Fibroblast of peridontal ligament (primary cell): ENCODE results near the gene WAC.

Experiments
- DNase-seq: peaks from one replicate; pipeline ENCODE4 v3.0.0-alpha.2; 2010; ENCODE audit errors: extremely low read depth

WAC gene

DNA sequence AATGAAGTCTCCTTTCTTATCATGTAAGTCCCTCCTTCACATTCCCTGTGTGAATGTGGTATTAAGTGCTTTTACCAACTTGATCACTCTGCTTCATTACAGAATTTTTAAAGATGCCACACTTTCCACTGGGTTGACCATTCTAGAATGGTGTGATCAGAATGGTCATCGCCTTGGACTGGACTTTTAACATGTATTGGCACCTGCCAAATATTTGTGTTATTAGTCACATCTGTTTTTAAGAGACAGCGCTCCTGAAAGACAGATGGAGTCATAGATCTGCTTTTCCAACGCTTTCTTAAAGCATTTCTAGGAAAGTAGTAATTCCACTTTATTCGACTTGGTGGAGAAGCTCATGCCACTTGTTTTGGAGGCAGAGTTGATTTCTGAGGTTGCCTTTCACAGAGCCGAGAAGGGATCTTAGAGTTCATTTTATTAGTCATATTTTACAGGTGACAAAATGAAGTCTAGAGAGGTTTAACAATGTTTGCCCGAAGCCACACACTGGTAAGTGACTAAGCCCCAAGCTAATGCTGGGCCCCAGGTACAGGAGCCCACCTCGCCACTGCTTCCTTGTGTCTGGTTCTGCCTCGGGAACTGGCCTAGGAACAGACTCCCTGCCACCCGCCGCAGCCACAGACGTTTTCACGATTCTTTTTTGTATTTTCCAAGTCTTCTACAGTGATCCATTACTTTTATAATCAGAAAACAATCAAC lies 134.0 kb downstream of the WAC start:
- no peak for DNase-seq

DNA sequence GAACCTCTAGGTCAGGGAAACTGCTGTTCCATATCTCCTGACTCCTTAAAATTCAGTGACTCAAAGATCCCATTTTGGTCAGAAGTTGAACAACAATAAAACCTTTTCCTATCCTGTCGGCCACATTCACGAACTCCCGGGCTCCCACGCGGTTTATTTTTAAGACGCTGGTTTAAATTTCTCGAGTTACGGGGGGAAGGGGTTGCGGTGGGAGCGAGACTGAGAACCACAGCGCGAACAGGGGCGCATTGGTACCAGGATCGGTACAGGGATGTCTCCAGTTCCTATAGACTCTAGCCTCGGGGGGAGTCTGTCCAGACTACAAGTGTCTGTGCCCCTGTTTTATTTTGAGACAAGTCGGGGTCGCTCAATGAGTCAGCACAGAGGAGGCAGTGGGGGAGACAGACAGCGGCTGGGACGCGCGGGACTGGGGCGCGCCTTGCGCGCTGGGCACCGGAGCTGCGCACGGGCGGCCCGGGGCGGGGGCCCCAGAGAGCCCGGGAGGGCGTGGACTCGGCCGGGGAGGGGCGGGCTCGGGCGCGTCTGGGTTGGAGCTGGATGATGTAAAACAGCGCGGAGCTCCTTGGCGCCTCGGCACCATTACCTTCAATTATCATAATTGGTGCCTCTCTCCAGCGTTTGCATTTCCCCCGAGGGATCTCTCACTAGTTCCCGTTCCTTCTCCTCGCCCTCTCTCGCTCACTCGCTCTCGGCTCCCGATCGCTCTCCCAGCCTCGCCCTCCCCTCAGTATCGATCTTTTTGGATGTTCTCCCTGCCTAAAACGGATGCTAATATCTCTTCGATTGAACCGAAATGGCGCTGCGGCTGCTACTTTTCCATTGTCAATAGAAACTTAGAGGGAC lies 135.7 kb downstream of the WAC start:
- peak; percentile 31 for DNase-seq

DNA sequence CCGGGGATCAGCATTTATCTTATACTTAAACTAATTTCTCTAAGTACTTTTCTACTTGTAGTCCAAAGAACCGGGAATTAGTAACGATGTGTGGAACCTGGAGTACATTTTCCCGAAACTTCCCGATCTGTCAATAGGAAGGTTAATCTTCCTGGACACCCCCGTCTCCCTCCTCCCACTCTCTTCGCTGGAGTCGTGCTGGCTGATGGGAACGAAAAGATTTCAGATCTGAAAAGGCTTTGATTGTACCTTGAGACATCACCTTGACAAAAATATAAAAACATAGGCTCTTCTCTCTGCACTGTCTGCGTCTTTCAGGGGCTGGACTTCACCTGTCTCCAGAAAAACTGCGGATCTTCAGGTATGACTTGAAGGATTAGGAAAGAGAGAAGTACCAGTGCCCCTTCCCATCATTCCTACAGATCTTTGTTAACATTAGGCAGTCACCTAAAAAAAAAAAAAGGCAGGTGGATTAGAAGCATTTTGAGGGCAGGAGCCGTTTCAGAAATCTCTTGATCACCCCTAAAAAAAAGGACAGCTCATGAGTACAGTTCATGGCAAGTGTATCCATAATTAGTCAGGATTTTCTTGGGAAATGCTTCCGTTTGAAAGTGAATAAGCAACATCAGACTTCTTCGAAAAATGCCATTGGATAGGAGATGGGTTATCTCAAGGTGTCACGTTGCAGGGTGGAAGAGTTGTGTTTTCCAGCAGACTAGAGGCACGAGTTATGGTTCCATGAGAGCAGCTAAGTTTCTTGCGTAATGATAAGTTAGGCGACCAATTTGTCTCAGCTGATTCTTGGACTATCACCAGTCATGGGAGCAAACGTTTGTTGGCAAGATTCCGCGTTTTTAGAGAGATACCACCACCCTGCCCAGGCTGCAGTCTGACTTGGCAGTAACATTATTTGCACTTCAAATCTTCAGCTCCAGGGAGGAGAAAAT lies 136.6 kb downstream of the WAC start:
- no peak for DNase-seq
